Measurements from ENCODE around the gene CPSF4L.

The CPSF4L gene

GRCh38 chr17:73231395-73231794 lies 30.3 kb downstream of the CPSF4L start:
- no peak for DNase-seq

GRCh38 chr17:73230088-73230487 lies 31.6 kb downstream of the CPSF4L start:
- DNase-seq = no peak

DNA sequence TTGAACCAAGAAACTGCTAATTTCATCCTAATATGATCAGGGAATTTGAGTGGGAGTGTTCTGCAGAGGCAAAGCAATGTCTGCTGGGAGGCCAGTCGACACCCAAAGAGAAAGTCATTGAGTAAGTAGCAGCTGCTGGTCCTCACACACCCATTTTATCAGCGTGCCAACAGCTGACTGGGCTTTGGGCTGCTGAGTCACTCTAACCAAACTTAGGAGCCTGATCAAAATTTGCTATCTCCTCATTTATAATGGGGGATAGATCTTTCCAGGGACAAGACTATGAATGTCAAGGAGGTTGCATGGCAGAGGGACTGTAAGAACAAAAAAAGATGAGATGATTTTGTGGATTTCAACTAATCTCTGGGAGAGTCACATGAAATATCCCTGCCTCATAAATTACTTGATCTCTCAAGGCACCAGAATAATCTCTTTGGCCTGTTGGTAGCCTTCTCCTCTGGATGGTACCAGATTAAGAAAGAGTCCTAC lies 32.9 kb downstream of the CPSF4L start:
- peak; percentile 80 for DNase-seq

- DNase-seq = no peak
Measured at GRCh38 chr17:73227944-73228343, 33.7 kb downstream of the CPSF4L start.

DNA sequence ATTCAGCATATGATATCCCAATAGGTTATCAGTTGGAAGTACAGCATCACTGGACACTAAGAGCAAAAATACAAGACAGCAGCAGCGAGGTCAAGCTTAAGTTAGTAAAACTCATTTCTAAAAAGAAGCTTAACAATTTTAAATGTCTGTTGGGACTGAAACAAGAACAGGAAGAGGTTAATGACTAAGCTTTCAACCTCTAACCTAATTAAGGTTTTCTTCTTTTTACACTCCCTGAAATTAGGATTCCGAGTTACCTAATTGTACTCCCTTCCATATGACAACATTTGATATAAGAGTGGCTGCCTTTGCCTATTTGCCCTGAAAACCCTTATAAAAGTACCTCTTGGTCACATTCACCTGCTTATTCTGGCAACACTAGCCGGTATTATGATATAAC lies 34.3 kb downstream of the CPSF4L start:
- no peak for DNase-seq

- no peak for DNase-seq
Measured at GRCh38 chr17:73226556-73227172, 35.0 kb downstream of the CPSF4L start.

- DNase-seq = no peak
Measured at GRCh38 chr17:73224663-73225305, 36.9 kb downstream of the CPSF4L start.

- DNase-seq = no peak
Measured at GRCh38 chr17:73224237-73224636, 37.4 kb downstream of the CPSF4L start.

GRCh38 chr17:73223626-73224230 lies 38.0 kb downstream of the CPSF4L start:
- DNase-seq = no peak

DNA sequence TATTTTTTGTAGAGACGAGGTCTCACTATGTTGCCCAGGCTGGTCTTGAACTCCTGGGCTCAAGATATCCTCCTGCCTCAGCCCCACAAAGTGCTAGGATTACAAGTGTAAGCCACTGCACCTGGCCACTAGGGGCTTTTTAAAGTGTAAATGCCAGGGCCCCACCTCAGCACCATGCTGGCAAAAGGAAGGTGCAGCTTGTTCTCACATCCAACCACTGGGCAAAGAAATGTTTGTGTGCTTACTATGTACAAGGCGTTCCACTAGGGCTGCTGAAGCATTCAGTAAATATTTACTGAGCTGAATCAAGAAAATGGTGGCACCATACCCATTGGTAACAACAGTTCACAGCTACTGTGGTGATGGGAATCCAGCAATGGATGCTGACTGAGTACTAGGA lies 46.2 kb downstream of the CPSF4L start:
- no peak for DNase-seq

DNA sequence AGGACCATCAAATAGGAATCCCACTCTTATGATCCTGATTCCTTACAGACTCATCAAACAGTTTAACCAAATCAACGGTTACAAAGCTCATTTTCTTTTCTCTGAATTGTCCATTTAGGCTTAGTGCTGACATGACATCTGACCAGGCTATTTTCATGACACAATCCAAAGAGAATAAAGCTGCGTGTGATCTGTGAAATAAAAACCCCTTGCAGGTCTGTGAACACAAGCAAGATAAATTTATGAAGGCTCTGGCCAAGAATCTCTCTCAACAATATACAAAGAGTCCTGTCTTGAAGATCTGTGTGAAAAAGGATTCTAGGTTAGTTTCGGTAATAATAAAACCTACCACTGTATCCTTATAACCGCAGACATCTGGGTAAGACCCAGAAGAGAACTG lies 46.8 kb downstream of the CPSF4L start:
- DNase-seq = no peak

DNA sequence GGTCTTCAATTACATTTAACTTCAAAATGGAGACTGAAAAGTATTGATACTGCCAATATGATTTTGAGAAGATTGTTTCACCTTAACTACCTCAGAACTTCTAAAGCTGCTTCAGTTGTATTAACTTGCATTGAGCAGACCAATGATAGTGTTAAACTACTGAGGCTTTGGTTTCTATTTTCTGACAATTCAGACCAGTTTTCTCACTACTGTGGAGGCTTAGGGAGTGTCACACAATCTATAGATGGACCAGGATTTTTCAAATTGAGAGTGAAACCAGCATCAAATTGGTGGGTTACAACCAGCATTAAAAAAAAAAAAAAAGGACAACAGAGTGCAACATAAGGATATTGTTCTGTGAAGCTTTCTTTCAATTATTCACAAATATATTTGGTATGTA lies 47.7 kb downstream of the CPSF4L start:
- DNase-seq = no peak

- peak; percentile 75 for DNase-seq
Measured at GRCh38 chr17:73211745-73212144, 49.9 kb downstream of the CPSF4L start.

GRCh38 chr17:73210002-73210678 lies 51.5 kb downstream of the CPSF4L start:
- DNase-seq = no peak

- DNase-seq = no peak
Measured at GRCh38 chr17:73209436-73209835, 52.2 kb downstream of the CPSF4L start.

DNA sequence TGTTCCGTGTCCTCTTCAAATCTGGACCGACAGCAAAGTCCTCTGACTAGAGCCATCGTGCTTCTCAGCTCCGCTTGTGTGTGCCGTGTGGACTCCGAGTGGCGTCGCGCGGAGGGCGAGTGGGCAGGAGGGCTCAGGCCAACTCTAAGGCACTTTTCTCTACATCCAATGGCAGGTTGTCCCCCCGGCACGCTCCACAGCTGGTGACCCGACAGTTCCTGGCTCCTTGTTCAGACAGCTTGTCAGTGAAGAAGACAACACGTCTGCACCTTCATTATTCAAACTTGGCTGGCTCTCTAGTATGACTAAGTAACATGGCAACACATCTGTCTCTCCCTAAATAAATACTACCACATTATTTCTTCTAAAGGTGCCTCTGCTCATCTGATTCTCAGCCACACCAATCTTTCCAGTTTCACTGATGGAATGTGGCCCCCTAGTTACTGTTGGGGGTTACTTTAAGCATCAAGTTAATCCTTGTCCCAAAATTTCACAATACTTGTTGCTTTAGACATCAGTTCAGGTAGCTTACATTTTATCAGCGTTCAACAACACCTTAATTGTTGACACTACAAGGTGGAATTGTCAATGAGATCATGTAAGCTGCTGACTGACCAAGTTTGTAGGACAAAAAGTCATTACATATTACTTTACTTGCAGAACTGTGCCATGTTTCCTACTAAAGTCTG lies 53.4 kb downstream of the CPSF4L start:
- no peak for DNase-seq

DNA sequence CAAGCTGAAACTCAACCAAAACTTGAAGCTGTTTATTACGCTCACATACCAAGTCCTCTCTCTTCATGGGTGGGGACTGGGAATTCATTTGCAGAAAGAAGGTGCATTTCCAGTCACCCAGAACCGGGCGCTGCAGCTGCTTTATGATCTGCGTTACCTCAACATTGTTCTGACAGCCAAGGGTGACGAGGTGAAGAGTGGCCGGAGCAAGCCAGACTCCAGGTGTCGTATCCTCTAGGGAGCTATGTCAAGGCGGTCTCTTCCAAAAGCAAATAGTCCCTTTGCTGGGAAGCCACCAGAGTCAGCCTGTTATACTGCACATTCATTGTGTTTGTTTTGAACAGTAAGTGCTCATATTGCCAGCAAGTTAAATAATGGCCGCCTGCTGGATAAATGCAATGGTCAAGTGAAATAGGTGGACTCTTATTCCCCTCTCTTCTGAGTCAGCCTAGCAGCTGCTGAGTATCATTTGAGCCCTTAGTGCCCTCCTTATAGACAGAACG lies 56.2 kb downstream of the CPSF4L start:
- DNase-seq = no peak

DNA sequence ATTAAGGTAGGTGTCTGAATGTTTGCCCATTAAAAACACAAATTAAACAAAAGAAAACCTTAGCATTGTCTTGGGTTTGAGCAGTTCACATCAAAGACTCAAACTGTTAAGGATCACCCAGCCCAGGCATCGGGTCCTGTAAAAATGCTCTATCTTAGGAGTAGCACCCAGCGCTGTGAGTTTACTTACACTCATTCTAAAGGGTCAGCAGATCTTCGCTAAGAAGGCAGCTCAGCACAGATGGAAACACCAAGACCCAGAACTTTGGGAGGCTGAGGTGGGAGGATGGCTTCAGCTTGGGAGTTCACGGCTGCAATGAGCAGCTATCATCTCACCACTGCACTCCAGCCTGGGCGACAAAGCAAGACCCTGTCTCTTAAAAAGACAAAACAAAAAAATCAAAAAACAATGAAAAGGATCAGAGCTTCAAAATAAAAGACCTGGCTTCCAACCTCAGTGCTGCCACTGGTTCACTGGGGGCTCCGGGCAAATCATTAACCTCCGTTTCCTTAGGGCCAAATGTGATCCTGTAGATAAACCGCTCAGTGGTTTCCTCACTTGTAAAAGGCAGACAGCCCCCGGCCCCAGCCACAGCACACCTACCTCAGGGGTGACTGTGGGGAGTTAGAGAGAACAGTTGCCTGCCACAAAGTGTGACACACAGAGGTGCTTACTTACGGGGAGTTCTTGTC lies 57.7 kb downstream of the CPSF4L start:
- DNase-seq = no peak

DNA sequence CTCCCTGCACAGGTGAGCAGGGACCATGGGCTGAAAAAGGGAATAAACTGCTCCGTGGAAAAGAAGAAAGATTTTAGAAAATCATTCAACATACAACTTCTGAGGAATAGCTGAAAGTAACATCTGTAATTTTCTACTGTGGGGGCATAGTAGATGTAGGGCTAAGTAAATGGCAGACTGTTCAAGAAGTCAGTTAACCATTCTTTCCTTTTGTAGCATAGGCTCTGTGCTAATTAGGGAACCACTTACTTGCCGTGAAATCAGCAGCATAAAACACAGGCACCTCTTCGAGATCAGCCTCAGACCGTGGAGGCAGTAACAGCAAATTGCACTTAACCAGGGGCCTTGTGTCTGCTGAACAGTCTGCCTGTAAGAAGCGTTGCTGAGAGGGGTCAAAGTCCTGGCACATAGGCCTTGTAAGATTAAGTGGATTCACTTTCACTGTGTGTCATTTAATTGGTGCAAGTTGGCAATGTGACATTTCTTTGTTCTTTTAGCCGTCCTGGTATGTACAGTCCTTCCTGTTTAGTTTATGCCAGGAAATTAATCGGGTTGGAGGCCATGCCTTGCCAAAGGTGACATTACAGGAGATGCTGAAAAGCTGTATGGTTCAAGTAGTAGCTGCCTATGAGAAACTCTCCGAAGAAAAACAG lies 58.4 kb downstream of the CPSF4L start:
- DNase-seq = no peak

GRCh38 chr17:73201215-73202069 lies 60.2 kb downstream of the CPSF4L start:
- peak; percentile 52 for DNase-seq

GRCh38 chr17:73200476-73200875 lies 61.2 kb downstream of the CPSF4L start:
- peak; percentile 12 for DNase-seq
